HG03575 (cell line): ENCODE measurements around the gene IL31.

Experiments
- ATAC-seq: cut with Tn5 transposase; IDR thresholded peaks from one replicate; pipeline ENCODE4 v1.9.1; 2021; ENCODE audit not compliant: unreplicated experiment, insufficient number of reproducible peaks, low FRiP score; ENCODE audit errors: extremely low read depth

IL31 gene

GRCh38 chr12:122162976-122163375 is 11.0 kb downstream of the IL31 start:
- no peak for ATAC-seq

GRCh38 chr12:122161682-122162081 is 12.3 kb downstream of the IL31 start:
- no peak for ATAC-seq

GRCh38 chr12:122160761-122161160 is 13.3 kb downstream of the IL31 start:
- no peak for ATAC-seq

- no peak for ATAC-seq
Measured at GRCh38 chr12:122159882-122160281, 14.1 kb downstream of the IL31 start.

- no peak for ATAC-seq
Measured at GRCh38 chr12:122158700-122159285, 15.2 kb downstream of the IL31 start.

- no peak for ATAC-seq
Measured at GRCh38 chr12:122155705-122156104, 18.3 kb downstream of the IL31 start.

- no peak for ATAC-seq
Measured at GRCh38 chr12:122152754-122153153, 21.3 kb downstream of the IL31 start.

GRCh38 chr12:122150127-122150681 is 23.8 kb downstream of the IL31 start:
- ATAC-seq = no peak

- ATAC-seq = no peak
Measured at GRCh38 chr12:122148657-122149056, 25.4 kb downstream of the IL31 start.

- ATAC-seq = no peak
Measured at GRCh38 chr12:122147514-122148290, 26.3 kb downstream of the IL31 start.

GRCh38 chr12:122145505-122146330 is 28.3 kb downstream of the IL31 start:
- ATAC-seq = no peak

GRCh38 chr12:122144885-122145284 is 29.1 kb downstream of the IL31 start:
- no peak for ATAC-seq

- no peak for ATAC-seq
Measured at GRCh38 chr12:122142857-122143256, 31.2 kb downstream of the IL31 start.

GRCh38 chr12:122141911-122142725 is 31.9 kb downstream of the IL31 start:
- no peak for ATAC-seq

GRCh38 chr12:122140467-122141257 is 33.4 kb downstream of the IL31 start:
- ATAC-seq = no peak

GRCh38 chr12:122139941-122140340 is 34.1 kb downstream of the IL31 start:
- ATAC-seq = no peak

- ATAC-seq = no peak
Measured at GRCh38 chr12:122139266-122139665, 34.8 kb downstream of the IL31 start.

- ATAC-seq = no peak
Measured at GRCh38 chr12:122138616-122139015, 35.4 kb downstream of the IL31 start.
